Measurements from ENCODE around the gene PRMT9. TPM values are rescaled to one million over a fixed set of nuclear protein-coding genes. Genes with fewer than 3 reads are reported as not detected.

PRMT9 gene
- total RNA-seq, 1 donor from 2014 or later: 5.0 TPM

- Histone ChIP-seq H3K4me3 (no peak overlapping the region), H3K36me3 (no peaks in the 10 kb centered on the region), H3K27me3 (ENCODE audit: low read depth) (no peaks in the 10 kb centered on the region), H3K4me1 (peaks cover 21% of the 10 kb centered on the region), H3K9me3 (replicated peaks) (no peaks in the 10 kb centered on the region), H3K27ac (replicated peaks) (no peak overlapping the region)
- intact Hi-C loops (cut with micrococcal nuclease): no loop called here
- DNase-seq: no peak
- TF ChIP-seq, protein P1, sequence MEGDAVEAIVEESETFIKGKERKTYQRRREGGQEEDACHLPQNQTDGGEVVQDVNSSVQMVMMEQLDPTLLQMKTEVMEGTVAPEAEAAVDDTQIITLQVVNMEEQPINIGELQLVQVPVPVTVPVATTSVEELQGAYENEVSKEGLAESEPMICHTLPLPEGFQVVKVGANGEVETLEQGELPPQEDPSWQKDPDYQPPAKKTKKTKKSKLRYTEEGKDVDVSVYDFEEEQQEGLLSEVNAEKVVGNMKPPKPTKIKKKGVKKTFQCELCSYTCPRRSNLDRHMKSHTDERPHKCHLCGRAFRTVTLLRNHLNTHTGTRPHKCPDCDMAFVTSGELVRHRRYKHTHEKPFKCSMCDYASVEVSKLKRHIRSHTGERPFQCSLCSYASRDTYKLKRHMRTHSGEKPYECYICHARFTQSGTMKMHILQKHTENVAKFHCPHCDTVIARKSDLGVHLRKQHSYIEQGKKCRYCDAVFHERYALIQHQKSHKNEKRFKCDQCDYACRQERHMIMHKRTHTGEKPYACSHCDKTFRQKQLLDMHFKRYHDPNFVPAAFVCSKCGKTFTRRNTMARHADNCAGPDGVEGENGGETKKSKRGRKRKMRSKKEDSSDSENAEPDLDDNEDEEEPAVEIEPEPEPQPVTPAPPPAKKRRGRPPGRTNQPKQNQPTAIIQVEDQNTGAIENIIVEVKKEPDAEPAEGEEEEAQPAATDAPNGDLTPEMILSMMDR (IDR thresholded peaks at IDR 0.05; ENCODE audit: borderline replicate concordance): no peak
Observed at GRCh38 chr4:147727476-147728028, 43.6 kb upstream of the PRMT9 start.

DNA sequence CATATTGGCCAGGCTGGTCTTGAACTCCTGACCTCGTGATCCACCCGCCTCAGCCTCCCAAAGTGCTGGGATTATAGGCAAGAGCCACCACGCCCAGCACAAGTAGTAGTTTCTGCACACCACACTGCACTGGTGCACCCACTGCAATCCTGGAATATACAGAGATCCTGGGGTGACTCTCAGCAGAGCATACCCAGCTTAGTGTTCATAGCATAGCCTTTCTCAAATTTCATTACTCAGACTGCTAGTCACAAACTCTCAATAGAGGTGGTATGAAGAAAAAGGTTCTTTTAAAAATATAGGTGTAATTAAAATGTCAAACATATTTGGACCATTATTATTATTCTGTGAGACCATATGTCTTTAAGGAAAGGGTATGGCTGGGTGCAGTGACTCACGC is 41.7 kb upstream of the PRMT9 start:
- no peaks in the 10 kb centered on the region for H3K36me3 ChIP-seq
- TF ChIP-seq, protein P1 (IDR thresholded peaks at IDR 0.05; ENCODE audit: borderline replicate concordance): no peak
- no peaks in the 10 kb centered on the region for H3K27me3 ChIP-seq (ENCODE audit: low read depth)
- H3K9me3 ChIP-seq (replicated peaks): no peaks in the 10 kb centered on the region
- DNase-seq: no peak
- intact Hi-C loops (cut with micrococcal nuclease): no loop called here
- H3K27ac ChIP-seq (replicated peaks): no peak overlapping the region
- H3K4me3 ChIP-seq: no peak overlapping the region
- H3K4me1 ChIP-seq: peaks cover 7% of the 10 kb centered on the region

DNA sequence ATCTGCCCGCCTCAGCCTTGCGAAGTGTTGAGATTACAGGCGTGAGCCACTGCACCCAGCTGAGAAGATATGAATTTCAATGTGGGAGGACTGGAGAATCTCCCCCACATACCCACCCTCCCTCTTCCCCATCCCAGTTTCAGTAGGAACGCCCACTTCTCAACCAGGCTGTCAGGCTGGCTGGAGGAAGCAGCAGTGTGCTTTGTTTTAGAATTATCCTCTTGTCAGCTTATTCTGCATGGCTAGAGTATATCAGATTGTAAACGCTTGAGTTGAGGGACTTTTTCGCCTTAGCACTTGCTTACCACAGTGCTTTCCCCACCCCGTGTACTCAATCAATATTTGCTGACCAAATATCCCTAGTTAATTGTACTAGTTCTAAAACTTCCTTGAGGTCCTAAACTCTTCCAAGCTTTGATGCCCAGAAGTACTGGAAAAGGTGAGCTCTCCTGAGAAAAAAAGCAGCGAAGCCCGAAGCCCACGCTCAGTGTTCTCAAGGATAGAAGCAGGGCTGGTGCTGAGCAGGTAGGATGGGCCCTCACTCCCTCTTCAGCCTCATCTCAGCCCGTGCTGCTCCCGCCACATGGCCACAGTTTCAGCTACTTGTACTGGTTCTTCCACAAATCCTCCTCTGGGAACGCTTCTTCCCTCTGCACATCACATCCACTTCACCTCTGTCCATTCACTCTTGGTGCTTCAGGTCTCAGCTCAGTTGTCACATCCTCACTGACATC is 40.7 kb upstream of the PRMT9 start:
- peaks cover 7% of the 10 kb centered on the region for H3K4me1 ChIP-seq
- H3K36me3 ChIP-seq: no peaks in the 10 kb centered on the region
- H3K27ac ChIP-seq (replicated peaks): no peak overlapping the region
- H3K27me3 ChIP-seq (ENCODE audit: low read depth): no peaks in the 10 kb centered on the region
- TF ChIP-seq, protein P1 (IDR thresholded peaks at IDR 0.05; ENCODE audit: borderline replicate concordance): no peak
- DNase-seq: no peak
- intact Hi-C loops (cut with micrococcal nuclease): no loop called here
- H3K4me3 ChIP-seq: no peak overlapping the region
- no peaks in the 10 kb centered on the region for H3K9me3 ChIP-seq (replicated peaks)

GRCh38 chr4:147723326-147723725 is 39.4 kb upstream of the PRMT9 start:
- DNase-seq: no peak
- Histone ChIP-seq H3K4me1 (peaks cover 7% of the 10 kb centered on the region), H3K4me3 (no peak overlapping the region), H3K27me3 (ENCODE audit: low read depth) (no peaks in the 10 kb centered on the region), H3K27ac (replicated peaks) (no peak overlapping the region), H3K36me3 (no peaks in the 10 kb centered on the region), H3K9me3 (replicated peaks) (no peaks in the 10 kb centered on the region)
- TF ChIP-seq, protein P1 (IDR thresholded peaks at IDR 0.05; ENCODE audit: borderline replicate concordance): no peak
- intact Hi-C loops (cut with micrococcal nuclease): no loop called here

DNA sequence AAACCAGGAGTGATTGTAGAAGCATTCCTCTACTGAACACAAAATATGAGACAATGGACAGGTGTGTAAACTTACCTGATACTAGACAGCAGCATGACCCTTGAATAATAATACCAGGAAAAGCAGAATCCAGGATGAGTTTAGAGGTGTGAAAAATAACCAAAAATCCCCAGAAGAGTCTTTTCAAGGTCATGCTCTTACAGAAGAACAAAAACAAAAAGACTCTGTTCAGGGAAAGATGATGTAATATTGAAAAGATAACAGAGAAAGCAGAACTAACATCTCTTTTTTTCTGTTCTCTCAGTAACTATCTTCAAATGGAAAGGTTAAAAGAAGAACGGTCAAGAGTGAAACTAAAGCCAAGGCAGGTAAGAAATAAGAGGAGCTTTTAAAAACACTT is 33.9 kb upstream of the PRMT9 start:
- intact Hi-C loops (cut with micrococcal nuclease): no loop called here
- no peaks in the 10 kb centered on the region for H3K9me3 ChIP-seq (replicated peaks)
- no peaks in the 10 kb centered on the region for H3K4me1 ChIP-seq
- no peak overlapping the region for H3K4me3 ChIP-seq
- DNase-seq: no peak
- TF ChIP-seq, protein P1 (IDR thresholded peaks at IDR 0.05; ENCODE audit: borderline replicate concordance): no peak
- no peaks in the 10 kb centered on the region for H3K36me3 ChIP-seq
- H3K27me3 ChIP-seq (ENCODE audit: low read depth): no peaks in the 10 kb centered on the region
- H3K27ac ChIP-seq (replicated peaks): no peak overlapping the region
